Measurements from ENCODE around the gene ADAMTSL1. TPM values are rescaled to one million over a fixed set of nuclear protein-coding genes. Genes with fewer than 3 reads are reported as not detected.

The ADAMTSL1 gene
- total RNA-seq, 1 experiment from 2014 or later = not detected

- in situ Hi-C loops (cut with HindIII; ENCODE audit: low pct_unique_long_range_greater_than_20kb, low sequenced_read_pairs) = no loop called here
- intact Hi-C loops (cut with micrococcal nuclease; ENCODE audit: unreplicated experiment) = no loop called here
- Histone ChIP-seq H3K36me3 (ENCODE audit: control insufficient read depth, insufficient read depth, low read length) (no peaks in the 10 kb centered on the region), H3K27me3 (ENCODE audit: control insufficient read depth, insufficient read depth, low read length) (no peaks in the 10 kb centered on the region), H3K4me1 (ENCODE audit: control insufficient read depth, insufficient read depth, low read length) (no peaks in the 10 kb centered on the region), H3K27ac (ENCODE audit: low read length) (no peak overlapping the region), H3K4me3 (ENCODE audit: low read depth in 2 of 2, low read length in 2 of 2) (no peak overlapping the region), H3K9me3 (ENCODE audit: control insufficient read depth, insufficient read depth, low read depth, low read length) (no peaks in the 10 kb centered on the region)
- CTCF ChIA-PET = no interaction called here
- ATAC-seq (no peak), DNase-seq (ENCODE audit: low read depth, low spot score) (no peak)
- POLR2A ChIA-PET = no interaction called here
- no peak for TF ChIP-seq POLR2AphosphoS5 (IDR thresholded peaks at IDR 0.05; ENCODE audit: low read depth, low read length)
- TF ChIP-seq CTCF (IDR thresholded peaks at IDR 0.05) = no peak
- no peak for TF ChIP-seq SIN3A (IDR thresholded peaks at IDR 0.05; ENCODE audit: borderline replicate concordance, insufficient read depth, low read depth, low read length)
- TF ChIP-seq TCF7L2 (IDR thresholded peaks at IDR 0.05; ENCODE audit: low read depth, low read length) = no peak
- TF ChIP-seq REST (IDR thresholded peaks at IDR 0.05; ENCODE audit: insufficient read depth in 1 of 2, low read depth in 2 of 2, low read length in 1 of 2) = no peak
- BruUV-seq (replicated peaks) = no TSS peak
Observed at GRCh38 chr9:18698992-18699391, 225.0 kb downstream of the ADAMTSL1 start.

- Histone ChIP-seq H3K4me3 (ENCODE audit: low read depth in 2 of 2, low read length in 2 of 2) (no peak overlapping the region), H3K9me3 (ENCODE audit: control insufficient read depth, insufficient read depth, low read depth, low read length) (no peaks in the 10 kb centered on the region), H3K36me3 (ENCODE audit: control insufficient read depth, insufficient read depth, low read length) (no peaks in the 10 kb centered on the region), H3K27me3 (ENCODE audit: control insufficient read depth, insufficient read depth, low read length) (no peaks in the 10 kb centered on the region), H3K27ac (ENCODE audit: low read length) (no peak overlapping the region), H3K4me1 (ENCODE audit: control insufficient read depth, insufficient read depth, low read length) (no peaks in the 10 kb centered on the region)
- DNase-seq (ENCODE audit: low read depth, low spot score) (no peak), ATAC-seq (no peak)
- in situ Hi-C loops (cut with HindIII; ENCODE audit: low pct_unique_long_range_greater_than_20kb, low sequenced_read_pairs) = no loop called here
- POLR2A ChIA-PET = no interaction called here
- TF ChIP-seq POLR2AphosphoS5 (IDR thresholded peaks at IDR 0.05; ENCODE audit: low read depth, low read length) = no peak
- no peak for TF ChIP-seq SIN3A (IDR thresholded peaks at IDR 0.05; ENCODE audit: borderline replicate concordance, insufficient read depth, low read depth, low read length)
- TF ChIP-seq TCF7L2 (IDR thresholded peaks at IDR 0.05; ENCODE audit: low read depth, low read length) = no peak
- CTCF ChIA-PET = no interaction called here
- intact Hi-C loops (cut with micrococcal nuclease; ENCODE audit: unreplicated experiment) = no loop called here
- BruUV-seq (replicated peaks) = no TSS peak
Observed at GRCh38 chr9:18699764-18700163, 225.8 kb downstream of the ADAMTSL1 start.

- ChIA-PET CTCF (no interaction called here), POLR2A (no interaction called here)
- DNase-seq (ENCODE audit: low read depth, low spot score) = no peak
- H3K36me3 ChIP-seq (ENCODE audit: control insufficient read depth, insufficient read depth, low read length) = no peaks in the 10 kb centered on the region
- ATAC-seq = no peak
- H3K27ac ChIP-seq (ENCODE audit: low read length) = no peak overlapping the region
- no peaks in the 10 kb centered on the region for H3K27me3 ChIP-seq (ENCODE audit: control insufficient read depth, insufficient read depth, low read length)
- in situ Hi-C loops (cut with HindIII; ENCODE audit: low pct_unique_long_range_greater_than_20kb, low sequenced_read_pairs) (no loop called here), intact Hi-C loops (cut with micrococcal nuclease; ENCODE audit: unreplicated experiment) (no loop called here)
- no peak overlapping the region for H3K4me3 ChIP-seq (ENCODE audit: low read depth in 2 of 2, low read length in 2 of 2)
- no peaks in the 10 kb centered on the region for H3K9me3 ChIP-seq (ENCODE audit: control insufficient read depth, insufficient read depth, low read depth, low read length)
- TF ChIP-seq REST (IDR thresholded peaks at IDR 0.05; ENCODE audit: insufficient read depth in 1 of 2, low read depth in 2 of 2, low read length in 1 of 2) (no peak), CTCF (IDR thresholded peaks at IDR 0.05) (no peak), POLR2AphosphoS5 (IDR thresholded peaks at IDR 0.05; ENCODE audit: low read depth, low read length) (no peak), TCF7L2 (IDR thresholded peaks at IDR 0.05; ENCODE audit: low read depth, low read length) (no peak), SIN3A (IDR thresholded peaks at IDR 0.05; ENCODE audit: borderline replicate concordance, insufficient read depth, low read depth, low read length) (no peak)
- BruUV-seq (replicated peaks) = no TSS peak
- no peaks in the 10 kb centered on the region for H3K4me1 ChIP-seq (ENCODE audit: control insufficient read depth, insufficient read depth, low read length)
Observed at GRCh38 chr9:18700714-18701113, 226.8 kb downstream of the ADAMTSL1 start.

Data from Panc1 (cell line).